HEK293 (cell line): ENCODE measurements around the gene EIF1AD.

ENCODE experiments used
- CTCF ChIA-PET: fragments of 350-600 bp; formaldehyde crosslinking; extraction: SDS; loops from one replicate; lab custom pipeline; 2021; ENCODE audit warnings: antibody characterized with exemption; lab: Yijun Ruan, JAX
- POLR2A ChIA-PET: fragments of 300-600 bp; formaldehyde crosslinking; extraction: SDS; loops from one replicate; lab custom pipeline; 2020; ENCODE audit warnings: antibody characterized with exemption, inconsistent platforms; lab: Yijun Ruan, JAX
- H3K27ac ChIP-seq: fragments of 200-500 bp; sonication (Bioruptor generic); 2 replicates; pipeline ENCODE4 v1.5.1; 2014; ENCODE audit warnings: low read depth, low read length, control low read depth, inconsistent platforms; ENCODE audit errors: extremely low read depth
- H3K36me3 ChIP-seq, 2 experiments: fragments of 200-500 bp in 1 of 2; sonication (Bioruptor generic) in 1 of 2; 1 replicate in 1 of 2; 2 replicates in 1 of 2; pipeline ENCODE4 v1.5.1; 2014 to 2017; ENCODE audit warnings: inconsistent platforms in 2 of 2, low read length in 2 of 2; ENCODE audit not compliant: control insufficient read depth in 2 of 2, insufficient read depth in 1 of 2
- H3K4me1 ChIP-seq: fragments of 200-500 bp; sonication (Bioruptor generic); 2 replicates; pipeline ENCODE4 v1.5.1; 2014; ENCODE audit warnings: mild to moderate bottlenecking, low read length, inconsistent platforms; ENCODE audit not compliant: control insufficient read depth, insufficient read depth
- H3K4me3 ChIP-seq: 2 replicates; pipeline ENCODE4 v1.5.1; 2011; ENCODE audit warnings: low read depth, mild to moderate bottlenecking, control low read depth, low read length, moderate library complexity
- H3K9me3 ChIP-seq: fragments of 200-500 bp; sonication (Bioruptor generic); 2 replicates; pipeline ENCODE4 v1.5.1; 2014; ENCODE audit warnings: low read depth, low read length, inconsistent platforms; ENCODE audit not compliant: control insufficient read depth, insufficient read depth
- GLIS1 ChIP-seq: fragments of 450-650 bp; formaldehyde crosslinking; IDR thresholded peaks from 2 replicates; pipeline ENCODE4 v1.5.1; 2016; ENCODE audit warnings: missing biosample characterization, missing genetic modification characterization
- KLF7 ChIP-seq: fragments of 450-650 bp; formaldehyde crosslinking; IDR thresholded peaks from 2 replicates; pipeline ENCODE4 v1.5.1; 2016; ENCODE audit warnings: missing biosample characterization, missing genetic modification characterization, borderline replicate concordance
- MYNN ChIP-seq: fragments of 450-650 bp; formaldehyde crosslinking; IDR thresholded peaks from 2 replicates; pipeline ENCODE4 v1.5.1; 2016; ENCODE audit warnings: missing biosample characterization, missing genetic modification characterization, borderline replicate concordance
- ZNF112 ChIP-seq: fragments of 450-650 bp; formaldehyde crosslinking; IDR thresholded peaks from 2 replicates; pipeline ENCODE4 v1.5.0; 2017; ENCODE audit warnings: missing biosample characterization, missing genetic modification characterization
- ZNF132 ChIP-seq: fragments of 450-650 bp; formaldehyde crosslinking; IDR thresholded peaks from 2 replicates; pipeline ENCODE4 v1.5.1; 2017; ENCODE audit warnings: missing biosample characterization, missing genetic modification characterization, borderline replicate concordance
- ZNF16 ChIP-seq: fragments of 450-650 bp; formaldehyde crosslinking; IDR thresholded peaks from 2 replicates; pipeline ENCODE4 v1.5.1; 2016; ENCODE audit warnings: low read depth, missing biosample characterization, missing genetic modification characterization
- ZNF2 ChIP-seq: fragments of 450-650 bp; formaldehyde crosslinking; IDR thresholded peaks from 2 replicates; pipeline ENCODE4 v1.5.1; 2016; ENCODE audit warnings: missing biosample characterization, missing genetic modification characterization
- ZNF211 ChIP-seq: fragments of 450-650 bp; formaldehyde crosslinking; IDR thresholded peaks from 2 replicates; pipeline ENCODE4 v1.5.1; 2016; ENCODE audit warnings: low read depth, missing biosample characterization, missing genetic modification characterization
- ZNF239 ChIP-seq: fragments of 450-650 bp; formaldehyde crosslinking; IDR thresholded peaks from 2 replicates; pipeline ENCODE4 v1.5.1; 2016; ENCODE audit warnings: missing biosample characterization, missing genetic modification characterization
- ZNF292 ChIP-seq: fragments of 450-650 bp; formaldehyde crosslinking; IDR thresholded peaks from 2 replicates; pipeline ENCODE4 v1.5.1; 2016; ENCODE audit warnings: low read depth, missing biosample characterization, missing genetic modification characterization, borderline replicate concordance
- ZNF354C ChIP-seq: fragments of 450-650 bp; formaldehyde crosslinking; IDR thresholded peaks from 2 replicates; pipeline ENCODE4 v1.5.1; 2016; ENCODE audit warnings: missing biosample characterization, missing genetic modification characterization, low read depth, borderline replicate concordance
- ZNF404 ChIP-seq: fragments of 450-650 bp; formaldehyde crosslinking; IDR thresholded peaks from 2 replicates; pipeline ENCODE4 v1.5.1; 2017; ENCODE audit warnings: missing biosample characterization, missing genetic modification characterization
- ZNF792 ChIP-seq: fragments of 450-650 bp; formaldehyde crosslinking; IDR thresholded peaks from 2 replicates; pipeline ENCODE4 v1.5.1; 2016; ENCODE audit warnings: missing biosample characterization, missing genetic modification characterization
- ZNF837 ChIP-seq: fragments of 450-650 bp; formaldehyde crosslinking; IDR thresholded peaks from 2 replicates; pipeline ENCODE4 v1.5.1; 2016; ENCODE audit warnings: missing biosample characterization, missing genetic modification characterization
- ZNF843 ChIP-seq: fragments of 450-650 bp; formaldehyde crosslinking; IDR thresholded peaks from 2 replicates; pipeline ENCODE4 v1.5.1; 2016; ENCODE audit warnings: missing biosample characterization, missing genetic modification characterization
- TF ChIP-seq, protein P1 (sequence below): fragments of 450-650 bp; formaldehyde crosslinking; optimal IDR thresholded peaks from 2 replicates; pipeline ENCODE3; 2016; ENCODE audit warnings: missing biosample characterization, mild to moderate bottlenecking, missing genetic modification characterization
- TF ChIP-seq, protein P2 (sequence below): sonication (generic); formaldehyde crosslinking; IDR thresholded peaks from 2 replicates; pipeline ENCODE4 v1.8.1; 2022; ENCODE audit warnings: mild to moderate bottlenecking, moderate library complexity, missing genetic modification reagents
- TF ChIP-seq, protein P3 (sequence below): fragments of 450-650 bp; formaldehyde crosslinking; IDR thresholded peaks from 2 replicates; pipeline ENCODE4 v1.5.1; 2016; ENCODE audit warnings: missing biosample characterization, missing genetic modification characterization, borderline replicate concordance

EIF1AD gene

DNA sequence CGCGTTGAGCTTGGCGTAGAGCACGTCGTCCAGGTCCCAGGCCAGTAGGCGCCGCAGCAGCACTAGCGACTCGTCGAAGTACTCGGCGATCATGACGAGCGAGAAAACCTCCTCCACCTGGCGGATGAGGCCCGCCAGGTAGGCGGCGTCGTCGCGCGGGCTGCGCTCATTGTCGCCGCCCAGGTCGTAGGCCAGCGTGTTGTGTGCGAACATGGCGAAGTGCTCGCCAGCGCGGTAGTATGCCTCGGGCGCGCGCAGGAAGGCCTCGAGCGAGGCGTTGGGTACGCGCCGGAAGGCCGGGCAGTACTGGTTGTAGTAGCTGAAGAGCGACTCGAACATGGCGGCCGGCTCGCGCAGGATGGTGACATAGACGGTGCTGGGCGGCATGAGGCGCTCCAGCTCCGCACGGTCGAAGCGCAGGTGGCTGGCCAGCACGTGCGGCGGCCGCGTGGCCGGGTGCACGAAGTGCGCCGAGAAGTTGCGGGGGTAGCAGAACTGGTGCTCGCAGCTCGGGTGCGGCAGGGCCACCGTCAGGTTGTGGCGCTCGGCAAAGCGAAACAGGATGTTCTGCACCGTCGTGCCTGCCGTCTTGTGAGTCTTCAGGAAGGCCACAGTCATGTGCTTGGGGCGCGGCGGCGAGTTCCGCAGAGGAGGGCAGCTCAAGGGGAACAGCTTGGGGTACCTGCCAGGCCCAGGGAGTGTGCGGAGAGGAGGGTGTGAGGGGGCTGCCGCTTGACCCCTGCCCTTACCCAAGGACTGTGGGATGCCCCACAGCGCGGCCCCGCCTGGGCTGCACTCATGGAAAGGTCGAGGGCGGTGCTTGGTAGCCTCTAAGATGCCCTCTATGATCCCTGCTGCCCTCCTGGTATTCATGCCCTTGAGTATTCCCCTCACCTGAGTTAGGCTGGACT is 41.3 kb upstream of the EIF1AD start (continued):
- no peak for TF ChIP-seq ZNF354C (tag by site-specific recombination)

DNA sequence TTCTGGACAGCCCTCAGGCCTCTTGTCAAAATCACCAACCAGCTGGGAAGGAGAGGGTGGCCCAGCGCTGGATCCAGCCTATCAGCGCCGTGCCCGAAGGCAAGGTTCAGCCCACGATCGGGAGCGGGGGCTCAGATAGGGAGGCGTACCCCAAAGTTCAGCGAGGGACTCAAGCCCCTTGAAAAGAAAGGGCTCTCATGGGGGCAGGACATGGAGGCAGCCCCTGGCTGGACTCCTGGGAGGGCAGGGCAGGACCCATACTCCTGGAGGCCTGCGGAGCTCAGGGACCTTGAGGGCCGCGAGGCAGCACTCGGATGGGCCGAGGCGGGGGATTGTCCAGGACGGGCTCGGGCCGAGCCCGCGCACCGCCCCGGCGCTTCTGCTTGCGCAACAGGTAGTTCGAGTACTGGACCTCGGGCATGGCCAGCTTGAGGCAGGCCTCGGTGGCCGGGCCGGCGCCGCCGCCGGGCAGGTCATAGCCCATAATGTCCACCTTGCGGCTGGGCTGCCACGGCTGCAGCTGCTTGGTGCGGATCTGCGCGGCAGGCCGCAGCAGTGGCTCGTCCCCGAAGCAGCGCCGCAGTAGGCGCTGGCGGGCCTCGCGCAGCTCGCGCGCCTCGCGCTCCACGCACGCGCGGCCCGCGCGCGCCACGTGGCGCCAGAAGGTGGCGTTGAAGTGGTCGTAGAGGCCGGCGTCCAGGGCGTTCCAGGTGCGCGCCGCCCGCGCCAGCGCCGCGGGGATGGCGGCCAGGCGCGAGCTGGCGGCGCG is 40.5 kb upstream of the EIF1AD start:
- Histone ChIP-seq H3K27ac (no peak overlapping the region), H3K4me1 (no peaks in the 10 kb centered on the region), H3K36me3 (no peaks in the 10 kb centered on the region), H3K4me3 (no peak overlapping the region), H3K9me3 (no peaks in the 10 kb centered on the region)
- no peak for TF ChIP-seq ZNF843 (tag by site-specific recombination)
- TF ChIP-seq ZNF112 (tag by site-specific recombination) = no peak
- TF ChIP-seq ZNF16 = no peak
- TF ChIP-seq ZNF792 (tag by site-specific recombination) = no peak
- TF ChIP-seq, protein P1, sequence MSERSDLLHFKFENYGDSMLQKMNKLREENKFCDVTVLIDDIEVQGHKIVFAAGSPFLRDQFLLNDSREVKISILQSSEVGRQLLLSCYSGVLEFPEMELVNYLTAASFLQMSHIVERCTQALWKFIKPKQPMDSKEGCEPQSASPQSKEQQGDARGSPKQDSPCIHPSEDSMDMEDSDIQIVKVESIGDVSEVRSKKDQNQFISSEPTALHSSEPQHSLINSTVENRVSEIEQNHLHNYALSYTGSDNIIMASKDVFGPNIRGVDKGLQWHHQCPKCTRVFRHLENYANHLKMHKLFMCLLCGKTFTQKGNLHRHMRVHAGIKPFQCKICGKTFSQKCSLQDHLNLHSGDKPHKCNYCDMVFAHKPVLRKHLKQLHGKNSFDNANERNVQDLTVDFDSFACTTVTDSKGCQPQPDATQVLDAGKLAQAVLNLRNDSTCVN = no peak
- no peak for TF ChIP-seq ZNF2 (tag by site-specific recombination)
- no peak for TF ChIP-seq ZNF239 (tag by site-specific recombination)
- no peak for TF ChIP-seq GLIS1
- TF ChIP-seq ZNF132 (tag by site-specific recombination) = no peak
- TF ChIP-seq, protein P2, sequence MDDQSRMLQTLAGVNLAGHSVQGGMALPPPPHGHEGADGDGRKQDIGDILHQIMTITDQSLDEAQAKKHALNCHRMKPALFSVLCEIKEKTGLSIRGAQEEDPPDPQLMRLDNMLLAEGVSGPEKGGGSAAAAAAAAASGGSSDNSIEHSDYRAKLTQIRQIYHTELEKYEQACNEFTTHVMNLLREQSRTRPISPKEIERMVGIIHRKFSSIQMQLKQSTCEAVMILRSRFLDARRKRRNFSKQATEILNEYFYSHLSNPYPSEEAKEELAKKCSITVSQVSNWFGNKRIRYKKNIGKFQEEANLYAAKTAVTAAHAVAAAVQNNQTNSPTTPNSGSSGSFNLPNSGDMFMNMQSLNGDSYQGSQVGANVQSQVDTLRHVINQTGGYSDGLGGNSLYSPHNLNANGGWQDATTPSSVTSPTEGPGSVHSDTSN (CRISPR knock-in tag) = no peak
- no peak for TF ChIP-seq ZNF211 (tag by site-specific recombination)
- no peak for TF ChIP-seq MYNN
- TF ChIP-seq KLF7 (tag by site-specific recombination) = no peak
- no peak for TF ChIP-seq ZNF837 (tag by site-specific recombination)
- no peak for TF ChIP-seq ZNF404 (tag by site-specific recombination)
- no peak for TF ChIP-seq ZNF292 (tag by site-specific recombination)
- TF ChIP-seq, protein P3, sequence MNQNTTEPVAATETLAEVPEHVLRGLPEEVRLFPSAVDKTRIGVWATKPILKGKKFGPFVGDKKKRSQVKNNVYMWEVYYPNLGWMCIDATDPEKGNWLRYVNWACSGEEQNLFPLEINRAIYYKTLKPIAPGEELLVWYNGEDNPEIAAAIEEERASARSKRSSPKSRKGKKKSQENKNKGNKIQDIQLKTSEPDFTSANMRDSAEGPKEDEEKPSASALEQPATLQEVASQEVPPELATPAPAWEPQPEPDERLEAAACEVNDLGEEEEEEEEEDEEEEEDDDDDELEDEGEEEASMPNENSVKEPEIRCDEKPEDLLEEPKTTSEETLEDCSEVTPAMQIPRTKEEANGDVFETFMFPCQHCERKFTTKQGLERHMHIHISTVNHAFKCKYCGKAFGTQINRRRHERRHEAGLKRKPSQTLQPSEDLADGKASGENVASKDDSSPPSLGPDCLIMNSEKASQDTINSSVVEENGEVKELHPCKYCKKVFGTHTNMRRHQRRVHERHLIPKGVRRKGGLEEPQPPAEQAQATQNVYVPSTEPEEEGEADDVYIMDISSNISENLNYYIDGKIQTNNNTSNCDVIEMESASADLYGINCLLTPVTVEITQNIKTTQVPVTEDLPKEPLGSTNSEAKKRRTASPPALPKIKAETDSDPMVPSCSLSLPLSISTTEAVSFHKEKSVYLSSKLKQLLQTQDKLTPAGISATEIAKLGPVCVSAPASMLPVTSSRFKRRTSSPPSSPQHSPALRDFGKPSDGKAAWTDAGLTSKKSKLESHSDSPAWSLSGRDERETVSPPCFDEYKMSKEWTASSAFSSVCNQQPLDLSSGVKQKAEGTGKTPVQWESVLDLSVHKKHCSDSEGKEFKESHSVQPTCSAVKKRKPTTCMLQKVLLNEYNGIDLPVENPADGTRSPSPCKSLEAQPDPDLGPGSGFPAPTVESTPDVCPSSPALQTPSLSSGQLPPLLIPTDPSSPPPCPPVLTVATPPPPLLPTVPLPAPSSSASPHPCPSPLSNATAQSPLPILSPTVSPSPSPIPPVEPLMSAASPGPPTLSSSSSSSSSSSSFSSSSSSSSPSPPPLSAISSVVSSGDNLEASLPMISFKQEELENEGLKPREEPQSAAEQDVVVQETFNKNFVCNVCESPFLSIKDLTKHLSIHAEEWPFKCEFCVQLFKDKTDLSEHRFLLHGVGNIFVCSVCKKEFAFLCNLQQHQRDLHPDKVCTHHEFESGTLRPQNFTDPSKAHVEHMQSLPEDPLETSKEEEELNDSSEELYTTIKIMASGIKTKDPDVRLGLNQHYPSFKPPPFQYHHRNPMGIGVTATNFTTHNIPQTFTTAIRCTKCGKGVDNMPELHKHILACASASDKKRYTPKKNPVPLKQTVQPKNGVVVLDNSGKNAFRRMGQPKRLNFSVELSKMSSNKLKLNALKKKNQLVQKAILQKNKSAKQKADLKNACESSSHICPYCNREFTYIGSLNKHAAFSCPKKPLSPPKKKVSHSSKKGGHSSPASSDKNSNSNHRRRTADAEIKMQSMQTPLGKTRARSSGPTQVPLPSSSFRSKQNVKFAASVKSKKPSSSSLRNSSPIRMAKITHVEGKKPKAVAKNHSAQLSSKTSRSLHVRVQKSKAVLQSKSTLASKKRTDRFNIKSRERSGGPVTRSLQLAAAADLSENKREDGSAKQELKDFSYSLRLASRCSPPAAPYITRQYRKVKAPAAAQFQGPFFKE (tag by site-specific recombination) = no peak
- POLR2A ChIA-PET = no interaction called here
- CTCF ChIA-PET = interaction anchor here (0.6 to 1.0 kb wide), 4 partner anchors 13 to 245 kb away, joined by 3 to 4 read pairs (median 3); no protein-coding TSS in a partner anchor
